ENCODE measurements around the gene BTBD16.

BTBD16 gene

DNA sequence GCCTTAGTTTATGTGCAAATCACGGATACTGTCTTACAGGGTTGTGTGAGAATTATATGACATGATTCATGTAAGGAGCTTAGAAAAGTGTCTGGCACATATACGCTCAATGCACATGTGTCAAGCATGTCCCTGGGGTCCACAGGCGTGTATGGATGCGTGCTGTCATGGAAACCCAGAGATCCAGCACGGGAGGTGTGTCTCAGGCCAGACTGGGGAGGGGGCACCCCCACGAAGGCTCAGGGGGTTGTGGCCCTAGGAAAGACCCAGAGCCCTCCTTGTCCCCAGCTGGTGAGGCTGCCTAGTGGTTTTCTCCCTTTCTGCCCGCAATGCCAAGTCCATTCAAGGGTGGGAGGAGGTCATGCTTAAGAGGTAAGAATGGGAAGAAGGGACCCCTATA lies 9.1 kb downstream of the BTBD16 start:
- TF ChIP-seq PAX5 (IDR thresholded peaks at IDR 0.05; ENCODE audit: insufficient read depth, low read length, severe bottlenecking) (no peak), POLR2AphosphoS5 (IDR thresholded peaks at IDR 0.05; ENCODE audit: low read depth, low read length) (no peak), TAF1 (IDR thresholded peaks at IDR 0.05; ENCODE audit: low read depth, low read length) (no peak), SPI1 (IDR thresholded peaks at IDR 0.05; ENCODE audit: low read depth, low read length) (no peak), POLR2A (IDR thresholded peaks at IDR 0.05; ENCODE audit: low read depth, low read length) (no peak), POU2F2 (IDR thresholded peaks at IDR 0.05; ENCODE audit: low read depth, low read length) (no peak)
- DNase-seq (ENCODE audit: insufficient read length, low spot score) = no peak
- FAIRE-seq = no peak

- FAIRE-seq (no peak), DNase-seq (ENCODE audit: insufficient read length, low spot score) (no peak)
- TF ChIP-seq SPI1 (IDR thresholded peaks at IDR 0.05; ENCODE audit: low read depth, low read length) = no peak
- TF ChIP-seq PAX5 (IDR thresholded peaks at IDR 0.05; ENCODE audit: insufficient read depth, low read length, severe bottlenecking) = no peak
- TF ChIP-seq POU2F2 (IDR thresholded peaks at IDR 0.05; ENCODE audit: low read depth, low read length) = no peak
- no peak for TF ChIP-seq TAF1 (IDR thresholded peaks at IDR 0.05; ENCODE audit: low read depth, low read length)
- no peak for TF ChIP-seq POLR2AphosphoS5 (IDR thresholded peaks at IDR 0.05; ENCODE audit: low read depth, low read length)
- TF ChIP-seq POLR2A (IDR thresholded peaks at IDR 0.05; ENCODE audit: low read depth, low read length) = no peak
Measured at GRCh38 chr10:122281018-122281626, 10.0 kb downstream of the BTBD16 start.

DNA sequence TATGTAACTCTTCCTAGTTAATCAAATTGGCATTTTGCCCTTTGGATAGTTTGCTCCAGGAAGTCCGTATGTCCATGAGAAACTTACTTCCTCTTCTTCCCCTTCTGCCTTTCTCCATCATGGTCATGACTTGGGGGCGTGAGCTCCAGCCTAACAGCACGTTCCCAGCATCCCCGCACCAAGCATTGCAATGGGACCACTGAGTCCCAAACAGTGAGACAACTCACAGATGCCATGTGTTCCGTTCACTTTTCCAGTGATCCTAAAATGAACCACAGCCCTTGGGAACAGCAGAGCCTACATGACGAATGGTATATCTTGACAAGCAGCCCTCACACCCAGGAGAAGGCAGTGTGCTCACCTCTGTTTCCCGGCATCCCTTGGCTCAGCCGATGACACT lies 10.7 kb downstream of the BTBD16 start:
- no peak for FAIRE-seq
- TF ChIP-seq POU2F2 (IDR thresholded peaks at IDR 0.05; ENCODE audit: low read depth, low read length) (no peak), POLR2AphosphoS5 (IDR thresholded peaks at IDR 0.05; ENCODE audit: low read depth, low read length) (no peak), PAX5 (IDR thresholded peaks at IDR 0.05; ENCODE audit: insufficient read depth, low read length, severe bottlenecking) (no peak), TAF1 (IDR thresholded peaks at IDR 0.05; ENCODE audit: low read depth, low read length) (no peak), SPI1 (IDR thresholded peaks at IDR 0.05; ENCODE audit: low read depth, low read length) (no peak), POLR2A (IDR thresholded peaks at IDR 0.05; ENCODE audit: low read depth, low read length) (no peak)
- DNase-seq (ENCODE audit: insufficient read length, low spot score) = no peak

- no peak for TF ChIP-seq PAX5 (IDR thresholded peaks at IDR 0.05; ENCODE audit: insufficient read depth, low read length, severe bottlenecking)
- TF ChIP-seq POU2F2 (IDR thresholded peaks at IDR 0.05; ENCODE audit: low read depth, low read length) = no peak
- TF ChIP-seq POLR2AphosphoS5 (IDR thresholded peaks at IDR 0.05; ENCODE audit: low read depth, low read length) = no peak
- TF ChIP-seq SPI1 (IDR thresholded peaks at IDR 0.05; ENCODE audit: low read depth, low read length) = peak; percentile 40
- TF ChIP-seq TAF1 (IDR thresholded peaks at IDR 0.05; ENCODE audit: low read depth, low read length) = no peak
- no peak for TF ChIP-seq POLR2A (IDR thresholded peaks at IDR 0.05; ENCODE audit: low read depth, low read length)
- FAIRE-seq (no peak), DNase-seq (ENCODE audit: insufficient read length, low spot score) (no peak)
Measured at GRCh38 chr10:122282253-122282671, 11.2 kb downstream of the BTBD16 start.

- TF ChIP-seq TAF1 (IDR thresholded peaks at IDR 0.05; ENCODE audit: low read depth, low read length) (no peak), POU2F2 (IDR thresholded peaks at IDR 0.05; ENCODE audit: low read depth, low read length) (peak; percentile 77)
- FAIRE-seq (no peak), DNase-seq (ENCODE audit: insufficient read length, low spot score) (no peak)
Measured at GRCh38 chr10:122282909-122283308, 11.8 kb downstream of the BTBD16 start.

DNA sequence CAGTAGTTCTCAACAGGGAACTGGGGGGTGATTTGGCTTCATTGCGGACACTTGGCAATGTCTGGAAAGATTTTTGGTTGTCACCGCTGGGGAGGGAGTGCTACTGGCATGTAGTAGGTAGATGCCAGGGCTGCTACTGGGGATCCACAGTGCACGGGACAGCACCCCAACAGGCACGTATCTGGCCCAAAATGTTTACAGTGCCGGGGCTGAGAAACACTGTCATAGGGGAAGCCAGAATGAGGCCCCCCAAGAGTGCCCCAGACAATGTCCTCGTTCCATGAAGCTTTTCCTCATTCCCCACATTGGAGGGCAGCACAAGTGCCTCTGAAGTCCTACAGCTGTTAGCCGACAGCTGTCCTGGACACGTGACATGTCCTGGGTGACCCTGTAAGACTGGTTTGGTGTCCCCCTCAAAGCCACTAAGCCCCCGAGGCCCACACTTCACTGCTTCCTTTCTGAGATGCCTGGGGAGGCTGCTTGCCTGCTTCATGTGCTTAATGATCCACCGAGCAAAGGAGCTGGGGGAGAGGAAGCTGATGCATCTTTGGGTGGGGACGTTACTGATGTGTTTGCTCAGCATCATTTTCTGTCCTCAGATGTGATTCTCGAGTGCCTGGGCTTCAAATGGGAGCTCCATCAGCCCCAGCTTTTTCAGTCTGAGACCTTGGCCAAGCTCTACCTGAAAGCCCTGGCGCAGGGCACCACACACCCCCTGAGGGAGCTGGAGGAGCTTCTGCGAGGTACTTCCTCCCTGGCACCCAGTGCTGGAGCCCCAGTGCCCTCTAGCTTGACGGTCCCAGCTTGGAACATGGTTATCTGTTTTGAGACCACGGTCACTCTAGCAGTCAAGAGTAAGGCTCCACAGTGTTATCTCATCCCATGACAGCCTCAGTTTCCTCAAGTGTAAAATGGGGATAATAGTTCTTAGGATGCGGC lies 14.7 kb downstream of the BTBD16 start:
- DNase-seq (ENCODE audit: insufficient read length, low spot score) (no peak), FAIRE-seq (no peak)
- TF ChIP-seq POLR2AphosphoS5 (IDR thresholded peaks at IDR 0.05; ENCODE audit: low read depth, low read length) (no peak), POLR2A (IDR thresholded peaks at IDR 0.05; ENCODE audit: low read depth, low read length) (no peak), TAF1 (IDR thresholded peaks at IDR 0.05; ENCODE audit: low read depth, low read length) (no peak), SPI1 (IDR thresholded peaks at IDR 0.05; ENCODE audit: low read depth, low read length) (no peak), POU2F2 (IDR thresholded peaks at IDR 0.05; ENCODE audit: low read depth, low read length) (no peak), PAX5 (IDR thresholded peaks at IDR 0.05; ENCODE audit: insufficient read depth, low read length, severe bottlenecking) (no peak)

DNA sequence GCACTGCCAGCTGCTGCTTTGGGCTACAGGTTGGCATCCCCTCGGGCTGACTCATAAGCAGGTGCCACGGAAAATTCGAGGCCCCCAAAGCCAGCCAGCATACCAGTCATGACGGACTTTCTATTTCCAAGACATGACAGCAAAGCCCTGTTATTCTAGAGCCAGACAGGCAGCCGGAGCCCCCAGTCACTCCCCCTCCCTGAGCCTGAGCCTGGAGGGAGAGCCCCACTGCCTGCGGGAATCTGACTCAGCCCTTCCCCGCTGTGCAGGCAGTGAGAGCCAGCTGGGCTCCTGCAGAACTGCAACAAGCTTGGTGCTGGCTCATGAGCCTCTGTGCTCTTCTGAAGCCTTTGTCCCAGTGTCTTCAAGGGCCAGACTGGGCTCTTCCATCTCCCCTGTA lies 15.8 kb downstream of the BTBD16 start:
- no peak for TF ChIP-seq POLR2AphosphoS5 (IDR thresholded peaks at IDR 0.05; ENCODE audit: low read depth, low read length)
- TF ChIP-seq SPI1 (IDR thresholded peaks at IDR 0.05; ENCODE audit: low read depth, low read length) = no peak
- TF ChIP-seq POU2F2 (IDR thresholded peaks at IDR 0.05; ENCODE audit: low read depth, low read length) = no peak
- no peak for TF ChIP-seq POLR2A (IDR thresholded peaks at IDR 0.05; ENCODE audit: low read depth, low read length)
- no peak for TF ChIP-seq TAF1 (IDR thresholded peaks at IDR 0.05; ENCODE audit: low read depth, low read length)
- no peak for TF ChIP-seq PAX5 (IDR thresholded peaks at IDR 0.05; ENCODE audit: insufficient read depth, low read length, severe bottlenecking)
- no peak for FAIRE-seq
- DNase-seq (ENCODE audit: insufficient read length, low spot score) = no peak

DNA sequence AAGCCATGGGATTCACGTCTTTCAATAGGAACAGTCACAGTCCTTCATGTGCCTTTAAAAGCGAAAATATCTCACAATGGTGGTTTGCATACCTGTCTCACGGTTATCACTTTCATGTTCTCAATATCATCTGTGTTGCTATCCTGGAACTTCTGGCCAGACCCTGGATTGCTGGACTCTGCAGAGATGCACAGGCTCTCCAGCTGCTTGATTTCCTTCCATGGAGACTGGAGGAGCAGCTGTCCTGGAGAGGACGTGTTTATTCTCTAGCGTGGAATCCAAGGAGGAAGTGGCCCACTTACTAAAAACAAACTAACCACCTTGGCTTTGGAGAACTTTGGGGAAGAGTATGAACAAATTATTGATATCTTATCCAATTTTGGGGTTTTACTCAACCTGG lies 16.5 kb downstream of the BTBD16 start:
- FAIRE-seq (no peak), DNase-seq (ENCODE audit: insufficient read length, low spot score) (no peak)
- TF ChIP-seq PAX5 (IDR thresholded peaks at IDR 0.05; ENCODE audit: insufficient read depth, low read length, severe bottlenecking) = no peak
- no peak for TF ChIP-seq POLR2A (IDR thresholded peaks at IDR 0.05; ENCODE audit: low read depth, low read length)
- no peak for TF ChIP-seq POU2F2 (IDR thresholded peaks at IDR 0.05; ENCODE audit: low read depth, low read length)
- no peak for TF ChIP-seq SPI1 (IDR thresholded peaks at IDR 0.05; ENCODE audit: low read depth, low read length)
- no peak for TF ChIP-seq TAF1 (IDR thresholded peaks at IDR 0.05; ENCODE audit: low read depth, low read length)
- no peak for TF ChIP-seq POLR2AphosphoS5 (IDR thresholded peaks at IDR 0.05; ENCODE audit: low read depth, low read length)

GRCh38 chr10:122288262-122288661 lies 17.2 kb downstream of the BTBD16 start:
- FAIRE-seq = no peak
- TF ChIP-seq TAF1 (IDR thresholded peaks at IDR 0.05; ENCODE audit: low read depth, low read length) = no peak
- TF ChIP-seq SPI1 (IDR thresholded peaks at IDR 0.05; ENCODE audit: low read depth, low read length) = no peak
- TF ChIP-seq PAX5 (IDR thresholded peaks at IDR 0.05; ENCODE audit: insufficient read depth, low read length, severe bottlenecking) = no peak
- TF ChIP-seq POLR2AphosphoS5 (IDR thresholded peaks at IDR 0.05; ENCODE audit: low read depth, low read length) = no peak
- no peak for TF ChIP-seq POLR2A (IDR thresholded peaks at IDR 0.05; ENCODE audit: low read depth, low read length)
- TF ChIP-seq POU2F2 (IDR thresholded peaks at IDR 0.05; ENCODE audit: low read depth, low read length) = no peak
- no peak for DNase-seq (ENCODE audit: insufficient read length, low spot score)
